HCT116 (cell line): ENCODE results near the gene SAMD4B. TPM values are rescaled to one million over a fixed set of nuclear protein-coding genes. Genes with fewer than 3 reads are reported as not detected.

Source experiments
- ATAC-seq: fragments of 200-7000 bp; cut with Tn5 transposase; 2 replicates; pipeline ENCODE4 v1.9.1; 2020; ENCODE audit warnings: mild to moderate bottlenecking, moderate library complexity
- BruUV-seq: library from RNA; stranded (reverse); fragments of 400-500 nt; replicated peaks from 2 replicates; lab custom pipeline; 2021; lab: Mats Ljungman, UMichigan
- CTCF ChIA-PET: fragments of 300-600 bp; sonication (Branson Sonifier 250); formaldehyde crosslinking; loops from one replicate; lab custom pipeline; 2021; ENCODE audit warnings: antibody characterized with exemption; lab: Charles Lee
- POLR2A ChIA-PET: fragments of 300-600, 350-600 bp; sonication (Branson Sonifier 250); formaldehyde crosslinking; loops from one replicate; lab custom pipeline; 2021; ENCODE audit warnings: antibody characterized with exemption; lab: Charles Lee
- RAD21 ChIA-PET, 2 experiments: fragments of 300-600 bp; sonication (Branson Sonifier 250); formaldehyde crosslinking; loops; one replicate each; lab custom pipeline; 2023; ENCODE audit warnings: low total read pairs in 2 of 2; ENCODE audit not compliant: uncharacterized antibody in 2 of 2, unreplicated experiment in 2 of 2, low non-redundant PET in 1 of 2; lab: Charles Lee
- DNase-seq: peaks from one replicate; pipeline ENCODE4 v3.0.0-alpha.2; 2010; ENCODE audit warnings: low read depth, low spot score
- H2AFZ ChIP-seq: fragments of 200-600 bp; shearing (Covaris generic), sonication (generic); 2 replicates; pipeline ENCODE4 v1.6.1; 2017; ENCODE audit warnings: low read depth, mixed run types, mixed read lengths, antibody characterized with exemption, low read length; ENCODE audit not compliant: poor library complexity, severe bottlenecking
- H3K27ac ChIP-seq: 2 replicates; pipeline ENCODE4 v1.5.1; 2012; ENCODE audit warnings: low read depth, low read length
- H3K27me3 ChIP-seq: fragments of 200-600 bp; sonication (generic); 2 replicates; pipeline ENCODE4 v1.6.1; 2016; ENCODE audit warnings: mixed run types, low read length, mixed read lengths; ENCODE audit not compliant: insufficient read depth
- H3K36me3 ChIP-seq, 2 experiments: fragments of 200-500 bp in 1 of 2; fragments of 200-600 bp in 1 of 2; sonication (Bioruptor generic) in 1 of 2; sonication (generic) in 1 of 2; 2 replicates each; pipeline versions ENCODE4 v1.5.1 to v1.6.1; 2014 to 2016; ENCODE audit warnings: low read length in 2 of 2, inconsistent platforms in 1 of 2, mixed read lengths in 1 of 2, mixed run types in 1 of 2; ENCODE audit not compliant: insufficient read depth in 2 of 2, control insufficient read depth in 1 of 2
- H3K4me1 ChIP-seq, 2 experiments: fragments of 200-600 bp in 1 of 2; sonication (generic) in 1 of 2; 2 replicates each; pipeline versions ENCODE4 v1.5.1 to v1.6.1; 2012 to 2017; ENCODE audit warnings: low read length in 2 of 2, inconsistent platforms in 1 of 2, mild to moderate bottlenecking in 1 of 2, mixed read lengths in 1 of 2, mixed run types in 1 of 2, moderate library complexity in 1 of 2; ENCODE audit not compliant: insufficient read depth in 2 of 2, control insufficient read depth in 1 of 2
- H3K4me2 ChIP-seq: fragments of 200-600 bp; sonication (generic); 2 replicates; pipeline ENCODE4 v1.6.1; 2017; ENCODE audit warnings: mixed run types, low read length, mixed read lengths
- H3K4me3 ChIP-seq, 2 experiments: fragments of 200-600 bp in 1 of 2; sonication (generic) in 1 of 2; replicated peaks in 1 of 2; 2 replicates each; pipeline ENCODE4 v1.5.1; 2011 to 2016; ENCODE audit warnings: low read length in 2 of 2, control low read depth in 1 of 2, low read depth in 1 of 2, mild to moderate bottlenecking in 1 of 2, mixed read lengths in 1 of 2, mixed run types in 1 of 2
- H3K79me2 ChIP-seq: fragments of 200-600 bp; sonication (generic); 2 replicates; pipeline ENCODE4 v1.6.1; 2017; ENCODE audit warnings: mild to moderate bottlenecking, mixed run types, low read length, moderate library complexity, mixed read lengths; ENCODE audit not compliant: insufficient read depth
- H3K9ac ChIP-seq: fragments of 200-600 bp; sonication (generic); 2 replicates; pipeline ENCODE4 v1.6.1; 2016; ENCODE audit warnings: low read length, mixed read lengths
- H3K9me2 ChIP-seq: fragments of 200-600 bp; sonication (generic), shearing (Covaris generic); 2 replicates; pipeline ENCODE4 v1.6.1; 2017; ENCODE audit warnings: mixed run types, mild to moderate bottlenecking, moderate library complexity; ENCODE audit not compliant: insufficient read depth
- H3K9me3 ChIP-seq, 2 experiments: fragments of 200-500 bp in 1 of 2; fragments of 200-600 bp in 1 of 2; sonication (Bioruptor generic) in 1 of 2; sonication (generic) in 1 of 2; 2 replicates each; pipeline ENCODE4 v1.6.1; 2014 to 2017; ENCODE audit warnings: low read length in 2 of 2, mixed read lengths in 2 of 2, inconsistent platforms in 1 of 2, low read depth in 1 of 2, mild to moderate bottlenecking in 1 of 2, mixed run types in 1 of 2, moderate library complexity in 1 of 2; ENCODE audit not compliant: control insufficient read depth in 1 of 2, insufficient read depth in 1 of 2
- H4K20me1 ChIP-seq: fragments of 200-600 bp; sonication (generic), shearing (Covaris generic); 2 replicates; pipeline ENCODE4 v1.6.1; 2017; ENCODE audit warnings: mixed run types, mild to moderate bottlenecking, moderate library complexity; ENCODE audit not compliant: insufficient read depth
- CBX3 ChIP-seq: IDR thresholded peaks from 2 replicates; pipeline ENCODE4 v1.6.1; 2012; ENCODE audit warnings: low read depth
- CEBPB ChIP-seq: IDR thresholded peaks from 2 replicates; pipeline ENCODE4 v1.6.1; 2012; ENCODE audit warnings: low read depth
- EGR1 ChIP-seq: IDR thresholded peaks from 2 replicates; pipeline ENCODE4 v1.6.1; 2012; ENCODE audit warnings: low read depth
- ELF1 ChIP-seq: IDR thresholded peaks from 2 replicates; pipeline ENCODE4 v1.6.1; 2012; ENCODE audit warnings: low read depth, borderline replicate concordance
- EZH2 ChIP-seq: fragments of 200-600 bp; sonication (generic); IDR thresholded peaks from 2 replicates; pipeline ENCODE4 v1.6.1; 2017; ENCODE audit warnings: antibody characterized with exemption, mixed run types
- FOSL1 ChIP-seq: IDR thresholded peaks from 2 replicates; pipeline ENCODE4 v1.6.1; 2012; ENCODE audit warnings: low read depth
- JUND ChIP-seq: IDR thresholded peaks from 2 replicates; pipeline ENCODE4 v1.6.1; 2012
- POLR2A ChIP-seq: IDR thresholded peaks from 2 replicates; pipeline ENCODE4 v1.7.0; 2011; ENCODE audit warnings: borderline replicate concordance; ENCODE audit not compliant: insufficient read depth, insufficient read length; ENCODE audit errors: extremely low read depth
- POLR2AphosphoS5 ChIP-seq: IDR thresholded peaks from 2 replicates; pipeline ENCODE4 v1.6.1; 2011; ENCODE audit warnings: mild to moderate bottlenecking, low read depth, low read length, moderate library complexity
- RAD21 ChIP-seq: IDR thresholded peaks from 2 replicates; pipeline ENCODE4 v1.6.1; 2012; ENCODE audit warnings: low read depth, mild to moderate bottlenecking
- SIN3A ChIP-seq: IDR thresholded peaks from 2 replicates; pipeline ENCODE4 v1.6.1; 2012; ENCODE audit warnings: low read depth
- SRF ChIP-seq: IDR thresholded peaks from 2 replicates; pipeline ENCODE4 v1.6.1; 2012; ENCODE audit warnings: low read depth
- TCF7L2 ChIP-seq: IDR thresholded peaks from 2 replicates; pipeline ENCODE4 v1.7.0; 2011; ENCODE audit warnings: borderline replicate concordance, inconsistent platforms; ENCODE audit not compliant: insufficient read depth, insufficient read length; ENCODE audit errors: extremely low read depth
- YY1 ChIP-seq: IDR thresholded peaks from 2 replicates; pipeline ENCODE4 v1.6.1; 2011; ENCODE audit warnings: low read length, low read depth, moderate library complexity, mild to moderate bottlenecking; ENCODE audit not compliant: insufficient replicate concordance; ENCODE audit errors: extremely low read depth
- ZFX ChIP-seq: fragments of 450-650 bp; IDR thresholded peaks from 2 replicates; pipeline ENCODE4 v1.6.1; 2017
- ZNF274 ChIP-seq: fragments of 200-500 bp; sonication (Bioruptor generic); IDR thresholded peaks from 2 replicates; pipeline ENCODE4 v1.6.1; 2014; ENCODE audit warnings: mild to moderate bottlenecking, low read depth, low read length, inconsistent platforms
- intact Hi-C: fragments of 100-400 bp; cut with micrococcal nuclease; formaldehyde crosslinking; loops from 2 replicates; pipeline ENCODE4 v1.10.0; 2022
- total RNA-seq: library from RNA; stranded (reverse); gene quantifications from one replicate; pipeline ENCODE4 v1.2.1, GENCODE V29; 2021; ENCODE audit not compliant: unreplicated experiment
- TF ChIP-seq, protein P1 (sequence below): IDR thresholded peaks from 2 replicates; pipeline ENCODE4 v1.6.1; 2012
- TF ChIP-seq, protein P2 (sequence below): IDR thresholded peaks from 2 replicates; pipeline ENCODE4 v1.6.1; 2011; ENCODE audit warnings: mild to moderate bottlenecking, low read length, moderate library complexity; ENCODE audit not compliant: insufficient replicate concordance; ENCODE audit errors: extremely low read depth
- TF ChIP-seq, protein P3 (sequence below): IDR thresholded peaks from 2 replicates; pipeline ENCODE4 v1.6.1; 2012

Gene SAMD4B
- total RNA-seq, 1 experiment from 2014 or later, result 127 TPM

DNA sequence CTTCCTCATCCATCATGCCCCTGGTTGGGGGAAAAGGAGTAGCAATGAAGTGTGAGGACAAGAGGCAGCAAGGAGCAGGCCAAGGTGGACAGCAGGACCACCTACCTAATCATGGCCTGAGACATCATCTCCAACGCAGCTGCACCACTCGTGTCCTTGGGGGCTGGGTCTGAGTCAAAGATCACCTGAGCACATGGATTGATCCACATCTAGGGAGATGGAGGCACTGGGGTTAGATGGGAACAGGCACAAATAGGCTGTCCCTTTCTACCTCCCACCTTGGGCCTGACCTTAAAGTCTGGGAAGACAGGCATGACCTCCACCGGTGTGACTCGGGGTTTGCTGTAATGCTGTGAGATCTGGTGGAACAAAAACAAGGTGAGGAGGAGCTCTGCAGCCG lies 46.4 kb downstream of the SAMD4B start:
- POLR2A ChIA-PET, result no interaction called here
- Histone ChIP-seq H2AFZ (no peak overlapping the region), H4K20me1 (no peaks in the 10 kb centered on the region), H3K4me3 (no peak overlapping the region), H3K4me1 (peaks cover 14% of the 10 kb centered on the region in 2 experiments), H3K79me2 (peaks cover 38% of the 10 kb centered on the region), H3K36me3 (peaks cover 32 to 38% of the 10 kb centered on the region in 2 experiments; a peak in 3 of 4 replicates), H3K27ac (no peak overlapping the region), H3K9me2 (no peaks in the 10 kb centered on the region), H3K27me3 (no peaks in the 10 kb centered on the region), H3K9me3 (no peaks in the 10 kb centered on the region), H3K4me2 (no peak overlapping the region), H3K9ac (no peak overlapping the region)
- no peak for ATAC-seq
- CTCF ChIA-PET, result no interaction called here
- RAD21 ChIA-PET, result no interaction called here
- DNase-seq, result no peak
- no peak for TF ChIP-seq JUND
- TF ChIP-seq, protein P1, sequence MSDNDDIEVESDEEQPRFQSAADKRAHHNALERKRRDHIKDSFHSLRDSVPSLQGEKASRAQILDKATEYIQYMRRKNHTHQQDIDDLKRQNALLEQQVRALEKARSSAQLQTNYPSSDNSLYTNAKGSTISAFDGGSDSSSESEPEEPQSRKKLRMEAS, result no peak
- TF ChIP-seq RAD21, result no peak
- no peak for TF ChIP-seq YY1
- no peak for TF ChIP-seq EZH2
- no peak for TF ChIP-seq CBX3
- no peak for TF ChIP-seq FOSL1
- TF ChIP-seq TCF7L2, result no peak
- TF ChIP-seq, protein P2, sequence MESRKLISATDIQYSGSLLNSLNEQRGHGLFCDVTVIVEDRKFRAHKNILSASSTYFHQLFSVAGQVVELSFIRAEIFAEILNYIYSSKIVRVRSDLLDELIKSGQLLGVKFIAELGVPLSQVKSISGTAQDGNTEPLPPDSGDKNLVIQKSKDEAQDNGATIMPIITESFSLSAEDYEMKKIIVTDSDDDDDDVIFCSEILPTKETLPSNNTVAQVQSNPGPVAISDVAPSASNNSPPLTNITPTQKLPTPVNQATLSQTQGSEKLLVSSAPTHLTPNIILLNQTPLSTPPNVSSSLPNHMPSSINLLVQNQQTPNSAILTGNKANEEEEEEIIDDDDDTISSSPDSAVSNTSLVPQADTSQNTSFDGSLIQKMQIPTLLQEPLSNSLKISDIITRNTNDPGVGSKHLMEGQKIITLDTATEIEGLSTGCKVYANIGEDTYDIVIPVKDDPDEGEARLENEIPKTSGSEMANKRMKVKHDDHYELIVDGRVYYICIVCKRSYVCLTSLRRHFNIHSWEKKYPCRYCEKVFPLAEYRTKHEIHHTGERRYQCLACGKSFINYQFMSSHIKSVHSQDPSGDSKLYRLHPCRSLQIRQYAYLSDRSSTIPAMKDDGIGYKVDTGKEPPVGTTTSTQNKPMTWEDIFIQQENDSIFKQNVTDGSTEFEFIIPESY, result no peak
- TF ChIP-seq SIN3A, result no peak
- no peak for TF ChIP-seq SRF
- TF ChIP-seq, protein P3, sequence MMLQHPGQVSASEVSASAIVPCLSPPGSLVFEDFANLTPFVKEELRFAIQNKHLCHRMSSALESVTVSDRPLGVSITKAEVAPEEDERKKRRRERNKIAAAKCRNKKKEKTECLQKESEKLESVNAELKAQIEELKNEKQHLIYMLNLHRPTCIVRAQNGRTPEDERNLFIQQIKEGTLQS, result no peak
- no peak for TF ChIP-seq POLR2A
- no peak for TF ChIP-seq ELF1
- TF ChIP-seq POLR2AphosphoS5, result no peak
- no peak for TF ChIP-seq EGR1
- no peak for TF ChIP-seq ZFX
- TF ChIP-seq CEBPB, result no peak
- no peak for TF ChIP-seq ZNF274
- BruUV-seq, result no TSS peak
- intact Hi-C loops, result no loop called here
